Endothelial cell of umbilical vein (primary cell): ENCODE measurements around the gene ACTBL2.

ENCODE experiments used
- EZH2 ChIP-seq: IDR thresholded peaks from 2 replicates; pipeline ENCODE4 v1.6.1; 2012; ENCODE audit warnings: borderline replicate concordance, low read depth, mild to moderate bottlenecking, moderate library complexity, low read length, inconsistent platforms; ENCODE audit not compliant: severe bottlenecking
- FOS ChIP-seq: IDR thresholded peaks from 2 replicates; pipeline ENCODE4 v1.6.1; 2011; ENCODE audit warnings: mild to moderate bottlenecking, low read length, moderate library complexity, borderline replicate concordance; ENCODE audit not compliant: insufficient read depth
- GATA2 ChIP-seq: IDR thresholded peaks from 2 replicates; pipeline ENCODE4 v1.7.0; 2011; ENCODE audit warnings: low read depth, mild to moderate bottlenecking, moderate library complexity, mixed read lengths, low read length; ENCODE audit not compliant: insufficient read length, insufficient read depth
- MYC ChIP-seq: IDR thresholded peaks from one replicate; pipeline ENCODE4 v1.6.1; 2011; ENCODE audit warnings: mild to moderate bottlenecking, low read depth, low read length
- POLR2A ChIP-seq: IDR thresholded peaks from 2 replicates; pipeline ENCODE4 v1.6.1; 2012; ENCODE audit warnings: low read depth, mild to moderate bottlenecking, control low read depth, low read length
- POLR2AphosphoS5 ChIP-seq: IDR thresholded peaks from 2 replicates; pipeline ENCODE4 v1.6.1; 2012; ENCODE audit warnings: low read depth, mild to moderate bottlenecking, control low read depth, low read length, moderate library complexity; ENCODE audit not compliant: insufficient read depth
- TF ChIP-seq, protein P1 (sequence below), 2 donors: IDR thresholded peaks; 1 replicate in 1 of 2; 2 replicates in 1 of 2; pipeline ENCODE4 v1.5.1; 2011; ENCODE audit warnings: low read length in 2 of 2, mild to moderate bottlenecking in 2 of 2, moderate library complexity in 2 of 2, control low read depth in 1 of 2, inconsistent platforms in 1 of 2, low read depth in 1 of 2; ENCODE audit not compliant: insufficient read depth in 1 of 2; ENCODE audit errors: extremely low read depth in 1 of 2
- TF ChIP-seq, protein P2 (sequence below): IDR thresholded peaks from 2 replicates; pipeline ENCODE4 v1.6.1; 2011; ENCODE audit not compliant: insufficient read depth, insufficient read length

DNA sequence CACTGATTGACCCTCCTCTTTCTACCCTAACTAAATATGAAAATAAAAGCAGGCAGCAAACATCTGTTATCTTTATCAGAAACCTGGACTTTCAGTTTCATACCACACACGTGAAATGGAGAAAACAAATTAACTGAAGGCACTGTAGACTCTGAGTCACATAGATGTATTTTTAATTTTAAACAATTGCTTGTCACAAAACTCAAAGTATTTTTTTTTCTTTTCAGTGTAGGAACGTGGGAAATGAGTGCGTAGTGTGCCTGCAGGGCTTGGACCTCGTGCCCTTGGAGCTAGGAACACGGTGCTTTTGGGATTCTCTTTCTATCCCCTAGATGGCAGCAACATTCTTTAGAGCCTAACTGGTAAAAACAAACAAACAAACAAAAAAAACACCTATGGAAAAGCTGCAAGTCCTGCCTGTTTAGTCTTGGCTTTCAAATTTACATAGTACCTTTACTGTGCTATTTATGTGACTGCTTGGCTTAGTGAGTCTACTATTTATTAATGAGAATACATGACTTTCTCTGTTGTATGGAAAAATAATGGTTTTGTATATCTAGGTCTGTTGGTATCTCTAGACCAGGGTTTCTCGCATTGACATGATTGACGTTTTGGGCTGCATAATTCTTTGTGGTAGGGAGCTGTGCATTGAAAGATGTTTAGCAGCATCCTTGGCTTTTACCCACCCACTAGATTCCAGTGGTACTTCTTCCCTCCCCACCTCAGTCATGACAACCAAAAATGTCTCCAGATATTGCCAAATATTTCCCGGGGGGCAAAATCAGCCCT is 16.8 kb upstream of the ACTBL2 start:
- TF ChIP-seq, protein P1, sequence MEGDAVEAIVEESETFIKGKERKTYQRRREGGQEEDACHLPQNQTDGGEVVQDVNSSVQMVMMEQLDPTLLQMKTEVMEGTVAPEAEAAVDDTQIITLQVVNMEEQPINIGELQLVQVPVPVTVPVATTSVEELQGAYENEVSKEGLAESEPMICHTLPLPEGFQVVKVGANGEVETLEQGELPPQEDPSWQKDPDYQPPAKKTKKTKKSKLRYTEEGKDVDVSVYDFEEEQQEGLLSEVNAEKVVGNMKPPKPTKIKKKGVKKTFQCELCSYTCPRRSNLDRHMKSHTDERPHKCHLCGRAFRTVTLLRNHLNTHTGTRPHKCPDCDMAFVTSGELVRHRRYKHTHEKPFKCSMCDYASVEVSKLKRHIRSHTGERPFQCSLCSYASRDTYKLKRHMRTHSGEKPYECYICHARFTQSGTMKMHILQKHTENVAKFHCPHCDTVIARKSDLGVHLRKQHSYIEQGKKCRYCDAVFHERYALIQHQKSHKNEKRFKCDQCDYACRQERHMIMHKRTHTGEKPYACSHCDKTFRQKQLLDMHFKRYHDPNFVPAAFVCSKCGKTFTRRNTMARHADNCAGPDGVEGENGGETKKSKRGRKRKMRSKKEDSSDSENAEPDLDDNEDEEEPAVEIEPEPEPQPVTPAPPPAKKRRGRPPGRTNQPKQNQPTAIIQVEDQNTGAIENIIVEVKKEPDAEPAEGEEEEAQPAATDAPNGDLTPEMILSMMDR (IDR thresholded peaks at IDR 0.05; ENCODE audit: extremely low read depth in 1 of 2, insufficient read depth in 1 of 2, low read depth in 1 of 2, low read length in 2 of 2), result peak; percentile 62 to 66
- TF ChIP-seq, protein P2, sequence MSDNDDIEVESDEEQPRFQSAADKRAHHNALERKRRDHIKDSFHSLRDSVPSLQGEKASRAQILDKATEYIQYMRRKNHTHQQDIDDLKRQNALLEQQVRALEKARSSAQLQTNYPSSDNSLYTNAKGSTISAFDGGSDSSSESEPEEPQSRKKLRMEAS, result peak; percentile 31
- peak; percentile 15 for TF ChIP-seq POLR2AphosphoS5
- no peak for TF ChIP-seq EZH2
- TF ChIP-seq POLR2A, result no peak
- no peak for TF ChIP-seq MYC
- peak; percentile 32 for TF ChIP-seq FOS
- TF ChIP-seq GATA2, result peak; percentile 26
